ENCODE measurements around the gene NSD1. TPM values are rescaled to one million over a fixed set of nuclear protein-coding genes. Genes with fewer than 3 reads are reported as not detected.

Gene NSD1
- total RNA-seq, 2 experiments from 2014 or later: 96.2 to 101 TPM

GRCh38 chr5:177130211-177131018 is 3.2 kb upstream of the NSD1 start:
- ATAC-seq (ENCODE audit: low read depth): no peak
- no peak overlapping the region for H3K4me3 Mint-ChIP-seq
- H3K9me3 Mint-ChIP-seq: no peaks in the 10 kb centered on the region
- no peak overlapping the region for H3K27ac Mint-ChIP-seq
- DNase-seq: no peak
- POLR2A ChIA-PET: no interaction called here
- peaks cover 26% of the 10 kb centered on the region for H3K4me1 Mint-ChIP-seq
- no peaks in the 10 kb centered on the region for H3K27me3 Mint-ChIP-seq
- H3K36me3 Mint-ChIP-seq: peaks cover 5% of the 10 kb centered on the region

- no peak overlapping the region for H3K4me3 Mint-ChIP-seq
- H3K4me1 Mint-ChIP-seq: peaks cover 29% of the 10 kb centered on the region
- no peaks in the 10 kb centered on the region for H3K27me3 Mint-ChIP-seq
- DNase-seq (no peak), ATAC-seq (ENCODE audit: low read depth) (no peak)
- H3K36me3 Mint-ChIP-seq: peaks cover 8% of the 10 kb centered on the region
- H3K9me3 Mint-ChIP-seq: no peaks in the 10 kb centered on the region
- no peak overlapping the region for H3K27ac Mint-ChIP-seq
- POLR2A ChIA-PET: no interaction called here
These were observed 2.6 kb upstream of the NSD1 start for GRCh38 chr5:177131019-177131320.

DNA sequence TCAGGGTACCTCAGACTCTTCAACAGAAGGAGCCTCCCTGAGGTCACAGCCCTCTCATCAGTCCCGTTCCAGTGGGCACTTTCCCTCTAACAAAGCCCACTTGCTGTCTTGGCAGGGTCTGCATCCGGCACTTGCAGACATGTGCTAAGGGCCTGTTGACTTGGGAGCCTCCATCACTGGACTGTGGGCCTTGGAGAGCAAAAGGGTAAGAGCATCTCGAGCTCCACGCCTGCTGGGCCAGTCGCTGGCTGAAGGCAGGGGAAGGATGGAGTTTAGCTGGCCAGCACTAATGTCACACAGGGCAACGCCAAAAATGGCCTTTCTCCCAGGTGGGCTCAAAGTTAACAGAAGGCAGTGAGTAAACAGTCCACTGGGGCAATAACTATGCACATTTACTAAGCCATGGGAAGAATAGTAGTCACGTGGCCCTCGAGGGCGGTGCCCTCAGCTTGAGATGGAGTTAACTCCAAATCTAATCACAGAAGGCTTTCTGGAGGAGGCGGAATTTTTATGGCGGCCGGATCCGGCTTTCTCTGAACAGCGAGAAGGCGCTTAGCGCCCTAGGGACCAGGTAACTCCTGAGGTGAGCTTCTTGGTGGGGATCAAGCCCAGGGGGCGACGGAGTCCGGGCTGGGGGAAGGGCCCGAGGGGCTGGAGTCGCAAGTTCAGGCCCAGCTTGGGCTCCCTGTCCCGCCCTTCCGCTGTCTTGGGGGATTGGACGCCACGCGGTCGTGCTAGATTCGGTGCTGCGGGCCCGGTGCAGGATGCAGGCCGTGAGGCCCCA is 2.0 kb upstream of the NSD1 start:
- POLR2A ChIA-PET: interaction anchor here (2.9 kb wide), 1 partner anchor 13 kb away, joined by 17 read pairs; no protein-coding TSS in a partner anchor
- Mint-ChIP-seq H3K36me3 (peaks cover 12% of the 10 kb centered on the region), H3K4me3 (no peak overlapping the region), H3K9me3 (no peaks in the 10 kb centered on the region), H3K27me3 (no peaks in the 10 kb centered on the region), H3K27ac (peak overlapping the region; percentile 66), H3K4me1 (peaks cover 34% of the 10 kb centered on the region)
- no peak for DNase-seq
- ATAC-seq (ENCODE audit: low read depth): no peak

GRCh38 chr5:177132136-177133095 is 1.2 kb upstream of the NSD1 start:
- peak overlapping the region; percentile 56 for H3K4me3 Mint-ChIP-seq
- peaks cover 14% of the 10 kb centered on the region for H3K36me3 Mint-ChIP-seq
- DNase-seq: no peak
- ATAC-seq (ENCODE audit: low read depth): peak; percentile 21
- H3K9me3 Mint-ChIP-seq: no peaks in the 10 kb centered on the region
- no peaks in the 10 kb centered on the region for H3K27me3 Mint-ChIP-seq
- POLR2A ChIA-PET: interaction anchor here (0.6 to 2.9 kb wide), 8 partner anchors 8 to 180 kb away, joined by 3 to 17 read pairs (median 10); partner anchors contain the start of genes MXD3, PRELID1 and RAB24
- H3K27ac Mint-ChIP-seq: peak overlapping the region; percentile 71
- H3K4me1 Mint-ChIP-seq: peaks cover 40% of the 10 kb centered on the region

DNA sequence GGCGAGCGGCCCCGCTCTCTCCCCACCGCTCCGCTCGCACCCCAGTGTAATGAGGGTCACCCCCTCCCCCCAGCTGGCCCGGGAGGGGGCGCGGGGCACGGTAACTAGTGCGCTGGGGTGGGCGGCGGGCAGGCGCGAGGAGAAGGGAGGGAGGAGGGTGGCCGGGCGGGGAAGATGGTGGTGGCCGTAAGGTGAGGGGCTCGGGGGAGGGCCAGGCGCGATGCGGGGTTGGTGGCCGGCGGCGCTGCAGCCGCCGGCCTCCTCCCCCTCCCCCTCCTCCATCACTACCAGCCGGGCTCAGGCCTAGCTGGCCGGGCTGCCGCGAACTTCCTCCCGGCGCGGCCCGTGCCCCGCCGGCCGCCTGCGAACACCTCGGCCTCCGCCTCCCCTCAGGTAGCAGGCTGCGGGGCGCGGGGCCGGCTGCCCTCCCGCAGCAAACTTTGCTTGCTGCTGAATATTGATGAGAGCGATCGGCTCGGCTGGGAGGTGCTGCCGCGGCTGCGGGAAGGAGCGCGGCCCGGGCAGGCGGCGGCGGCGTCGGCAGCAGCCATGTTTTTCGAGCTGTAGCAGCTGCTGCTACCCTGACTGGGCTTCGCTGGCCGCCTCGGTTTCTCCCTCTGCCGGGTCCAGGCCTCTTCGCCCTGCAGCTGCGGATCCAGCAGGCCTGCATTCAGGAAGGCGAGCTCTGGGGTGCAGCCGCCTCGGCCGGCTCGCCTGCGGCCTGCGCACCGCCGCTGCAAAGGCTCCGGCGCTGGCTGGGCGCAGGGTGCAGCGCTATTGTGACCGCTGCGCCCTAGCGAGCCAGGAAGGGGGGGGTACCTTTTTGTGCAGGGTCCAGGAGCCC is 502 bp downstream of the NSD1 start:
- Mint-ChIP-seq H3K36me3 (peaks cover 21% of the 10 kb centered on the region), H3K4me1 (peaks cover 29% of the 10 kb centered on the region), H3K27ac (peak overlapping the region; percentile 93), H3K9me3 (no peaks in the 10 kb centered on the region), H3K4me3 (peak overlapping the region; percentile 91), H3K27me3 (no peaks in the 10 kb centered on the region)
- ATAC-seq (ENCODE audit: low read depth): peak; percentile 18
- POLR2A ChIA-PET: interaction anchor here (0.6 to 2.9 kb wide), 14 partner anchors 8 to 375 kb away, joined by 3 to 17 read pairs (median 5); partner anchors contain the start of genes MXD3, PRELID1 and RAB24
- peak; percentile 81 for DNase-seq

DNA sequence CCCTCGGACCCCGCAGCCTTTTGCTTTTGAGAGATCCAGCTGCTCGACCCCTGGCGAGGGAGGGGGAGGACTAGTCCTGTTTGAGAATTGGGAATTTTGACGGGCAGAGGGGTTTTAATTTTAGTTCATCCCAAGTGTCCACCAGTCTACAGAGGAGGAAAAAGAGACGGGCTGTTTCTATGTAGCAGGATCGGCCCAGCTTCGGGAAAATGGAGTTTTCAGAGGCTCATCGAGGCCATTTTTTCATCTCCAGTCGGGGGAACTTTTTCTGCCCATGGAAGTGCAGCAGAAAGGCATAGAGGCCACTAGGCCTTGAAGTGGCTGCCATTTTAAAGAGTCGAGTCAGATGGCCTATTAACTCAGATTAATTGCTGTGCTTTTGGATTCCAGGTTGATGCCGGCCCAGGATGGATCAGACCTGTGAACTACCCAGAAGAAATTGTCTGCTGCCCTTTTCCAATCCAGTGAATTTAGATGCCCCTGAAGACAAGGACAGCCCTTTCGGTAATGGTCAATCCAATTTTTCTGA is 1.2 kb downstream of the NSD1 start:
- POLR2A ChIA-PET: interaction anchor here (0.6 to 2.9 kb wide), 9 partner anchors 9 to 178 kb away, joined by 3 to 17 read pairs (median 7); partner anchors contain the start of genes MXD3, PRELID1 and RAB24
- no peak for DNase-seq

GRCh38 chr5:177140312-177140711 is 6.7 kb downstream of the NSD1 start:
- no peak for DNase-seq
- Mint-ChIP-seq H3K9me3 (no peaks in the 10 kb centered on the region), H3K36me3 (peaks cover 31% of the 10 kb centered on the region), H3K27me3 (no peaks in the 10 kb centered on the region), H3K27ac (no peak overlapping the region), H3K4me1 (peaks cover 28% of the 10 kb centered on the region), H3K4me3 (no peak overlapping the region)
- POLR2A ChIA-PET: no interaction called here
- no peak for ATAC-seq (ENCODE audit: low read depth)

More for the DNA sequence above, 1.2 kb downstream of the NSD1 start:
- ATAC-seq (ENCODE audit: low read depth): no peak
- H3K27ac Mint-ChIP-seq: peak overlapping the region; percentile 93
- peaks cover 21% of the 10 kb centered on the region for H3K36me3 Mint-ChIP-seq
- H3K4me3 Mint-ChIP-seq: peak overlapping the region; percentile 91
- H3K4me1 Mint-ChIP-seq: peaks cover 22% of the 10 kb centered on the region
- no peaks in the 10 kb centered on the region for H3K9me3 Mint-ChIP-seq
- no peaks in the 10 kb centered on the region for H3K27me3 Mint-ChIP-seq

GRCh38 chr5:177141496-177141895 is 7.9 kb downstream of the NSD1 start:
- POLR2A ChIA-PET: no interaction called here
- ATAC-seq (ENCODE audit: low read depth) (no peak), DNase-seq (no peak)
- no peak overlapping the region for H3K4me3 Mint-ChIP-seq
- H3K27me3 Mint-ChIP-seq: no peaks in the 10 kb centered on the region
- no peaks in the 10 kb centered on the region for H3K9me3 Mint-ChIP-seq
- H3K36me3 Mint-ChIP-seq: peaks cover 23% of the 10 kb centered on the region
- peaks cover 19% of the 10 kb centered on the region for H3K4me1 Mint-ChIP-seq
- peak overlapping the region; percentile 2 for H3K27ac Mint-ChIP-seq

DNA sequence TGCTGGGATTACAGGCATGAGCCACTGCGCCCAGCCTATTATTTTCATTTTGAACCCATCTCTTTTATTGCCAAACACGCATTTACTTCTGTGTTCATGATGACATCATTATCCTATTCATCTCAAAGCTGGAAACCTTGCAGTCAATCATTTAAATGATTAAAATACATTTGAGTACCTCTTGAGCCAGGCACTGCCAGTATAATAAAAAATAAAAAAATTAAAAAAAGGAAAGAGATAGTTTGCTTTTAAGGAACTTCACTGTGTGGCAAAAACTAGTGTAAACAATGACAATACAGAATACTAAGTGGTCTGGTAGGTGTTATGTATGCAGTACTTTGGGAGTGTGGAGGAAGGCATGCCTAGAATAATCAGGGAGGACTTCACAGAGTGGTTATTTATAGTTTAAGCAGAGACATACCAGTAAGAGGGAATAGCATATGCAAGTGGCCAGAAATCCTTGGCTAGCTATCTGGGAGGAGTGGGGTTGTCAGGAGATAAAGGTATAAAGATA is 8.6 kb downstream of the NSD1 start:
- H3K4me1 Mint-ChIP-seq: peaks cover 14% of the 10 kb centered on the region
- no peaks in the 10 kb centered on the region for H3K9me3 Mint-ChIP-seq
- ATAC-seq (ENCODE audit: low read depth): no peak
- H3K27me3 Mint-ChIP-seq: no peaks in the 10 kb centered on the region
- peaks cover 24% of the 10 kb centered on the region for H3K36me3 Mint-ChIP-seq
- no peak overlapping the region for H3K27ac Mint-ChIP-seq
- POLR2A ChIA-PET: interaction anchor here (0.5 kb wide), 1 partner anchor 24 kb away, joined by 3 read pairs; no protein-coding TSS in a partner anchor
- DNase-seq: no peak
- H3K4me3 Mint-ChIP-seq: no peak overlapping the region

DNA sequence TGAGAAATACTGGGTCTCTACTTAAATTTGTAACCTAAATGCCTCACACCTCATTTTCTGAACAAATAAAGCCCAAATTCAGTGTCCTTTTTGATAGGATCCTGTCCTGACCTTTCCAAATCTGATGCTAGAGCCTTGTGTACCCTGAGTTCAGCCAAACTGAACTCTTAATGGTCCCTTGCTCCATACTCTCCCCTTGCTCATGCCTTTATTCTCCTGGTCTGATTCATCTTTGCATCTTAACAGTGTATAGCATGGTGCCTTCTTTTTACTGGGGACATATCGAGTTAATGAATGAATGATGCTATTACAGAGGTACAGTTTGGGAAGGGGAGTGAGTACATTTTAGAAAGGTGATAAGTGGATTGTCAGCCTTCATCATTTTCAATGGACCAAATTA is 9.2 kb downstream of the NSD1 start:
- DNase-seq: no peak
- ATAC-seq (ENCODE audit: low read depth): no peak
- Mint-ChIP-seq H3K27me3 (no peaks in the 10 kb centered on the region), H3K36me3 (peaks cover 25% of the 10 kb centered on the region), H3K4me3 (no peak overlapping the region), H3K27ac (no peak overlapping the region), H3K4me1 (peaks cover 12% of the 10 kb centered on the region), H3K9me3 (no peaks in the 10 kb centered on the region)
- POLR2A ChIA-PET: interaction anchor here (0.5 kb wide), 1 partner anchor 23 kb away, joined by 3 read pairs; no protein-coding TSS in a partner anchor

DNA sequence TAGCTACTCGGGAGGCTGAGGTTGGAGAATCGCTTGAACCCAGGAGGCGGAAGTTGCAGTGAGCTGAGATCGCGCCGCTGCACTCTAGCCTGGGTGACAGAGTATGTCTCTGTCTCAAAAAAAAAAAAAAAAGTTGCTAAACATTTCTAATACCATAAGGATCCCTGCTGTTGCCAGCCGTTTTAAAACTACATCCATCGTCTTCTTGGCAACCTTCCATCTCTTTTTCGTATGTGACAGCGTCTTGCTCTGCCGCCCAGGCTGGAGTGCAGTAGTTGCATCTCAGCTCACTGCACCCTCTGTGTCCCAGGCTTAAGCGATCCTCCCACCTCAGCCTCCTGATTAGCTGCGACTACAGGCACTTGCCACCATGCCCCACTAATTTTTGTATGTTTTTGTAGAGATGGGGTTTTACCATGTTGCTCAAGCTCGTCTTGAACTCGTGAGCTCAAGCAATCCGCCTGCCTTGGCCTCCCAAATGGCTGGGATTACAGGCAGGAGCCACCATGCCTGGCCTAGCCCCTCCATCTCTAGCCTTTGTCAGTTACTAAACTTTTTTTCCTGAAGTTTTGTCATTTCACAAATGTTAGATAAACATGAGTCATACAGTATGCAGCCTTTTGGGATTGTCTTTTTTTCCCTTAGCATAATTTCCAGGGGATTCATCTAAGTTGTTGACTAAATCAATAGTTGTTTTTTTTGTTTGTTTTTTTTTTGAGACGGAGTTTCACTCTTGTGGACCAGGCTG is 13.5 kb downstream of the NSD1 start:
- Mint-ChIP-seq H3K27ac (peak overlapping the region; percentile 14), H3K4me3 (no peak overlapping the region)

More for the DNA sequence above, 13.5 kb downstream of the NSD1 start:
- H3K4me1 Mint-ChIP-seq: peaks cover 7% of the 10 kb centered on the region
- DNase-seq (no peak), ATAC-seq (ENCODE audit: low read depth) (no peak)
- no peaks in the 10 kb centered on the region for H3K27me3 Mint-ChIP-seq
- peaks cover 18% of the 10 kb centered on the region for H3K36me3 Mint-ChIP-seq
- POLR2A ChIA-PET: interaction anchor here (1.1 kb wide), 1 partner anchor 11 kb away, joined by 3 read pairs; no protein-coding TSS in a partner anchor
- H3K9me3 Mint-ChIP-seq: no peaks in the 10 kb centered on the region

Data from activated naive CD8-positive, alpha-beta T cell treated with anti-CD3 and anti-CD28 coated beads, Interleukin-2, amount 10 ng/mL, durations not matched to agents 7 days and 5 days (primary cell).